IPS-11a (cell line): ENCODE measurements around the gene PSEN2.

ENCODE experiments used
- H3K4me3 ChIP-seq: one replicate; pipeline ENCODE4 v1.5.1; 2013; ENCODE audit warnings: low read depth, low read length, control low read depth

The PSEN2 gene

GRCh38 chr1:226884966-226885820, 14.8 kb downstream of the PSEN2 start:
- H3K4me3 ChIP-seq = no peak overlapping the region

GRCh38 chr1:226886122-226886901, 15.9 kb downstream of the PSEN2 start:
- H3K4me3 ChIP-seq = no peak overlapping the region

GRCh38 chr1:226887006-226887405, 16.6 kb downstream of the PSEN2 start:
- H3K4me3 ChIP-seq = no peak overlapping the region

- no peak overlapping the region for H3K4me3 ChIP-seq
These were observed 17.6 kb downstream of the PSEN2 start for GRCh38 chr1:226888021-226888420.

GRCh38 chr1:226888816-226889215, 18.4 kb downstream of the PSEN2 start:
- H3K4me3 ChIP-seq = no peak overlapping the region

GRCh38 chr1:226889616-226890330, 19.4 kb downstream of the PSEN2 start:
- H3K4me3 ChIP-seq = no peak overlapping the region

GRCh38 chr1:226890331-226891108, 20.1 kb downstream of the PSEN2 start:
- H3K4me3 ChIP-seq = no peak overlapping the region

GRCh38 chr1:226891346-226891745, 20.9 kb downstream of the PSEN2 start:
- H3K4me3 ChIP-seq = no peak overlapping the region

GRCh38 chr1:226891846-226892523, 21.6 kb downstream of the PSEN2 start:
- H3K4me3 ChIP-seq = no peak overlapping the region

- H3K4me3 ChIP-seq = no peak overlapping the region
These were observed 22.1 kb downstream of the PSEN2 start for GRCh38 chr1:226892524-226892875.

- H3K4me3 ChIP-seq = no peak overlapping the region
These were observed 23.5 kb downstream of the PSEN2 start for GRCh38 chr1:226893936-226894335.

GRCh38 chr1:226894826-226895225, 24.4 kb downstream of the PSEN2 start:
- no peak overlapping the region for H3K4me3 ChIP-seq

- no peak overlapping the region for H3K4me3 ChIP-seq
These were observed 25.2 kb downstream of the PSEN2 start for GRCh38 chr1:226895644-226896043.

- H3K4me3 ChIP-seq = no peak overlapping the region
These were observed 27.8 kb downstream of the PSEN2 start for GRCh38 chr1:226898246-226898645.

- no peak overlapping the region for H3K4me3 ChIP-seq
These were observed 31.0 kb downstream of the PSEN2 start for GRCh38 chr1:226901421-226901820.

- H3K4me3 ChIP-seq = no peak overlapping the region
These were observed 32.2 kb downstream of the PSEN2 start for GRCh38 chr1:226902601-226903000.

- H3K4me3 ChIP-seq = no peak overlapping the region
These were observed 33.7 kb downstream of the PSEN2 start for GRCh38 chr1:226903819-226904716.

GRCh38 chr1:226904772-226905171, 34.4 kb downstream of the PSEN2 start:
- H3K4me3 ChIP-seq = no peak overlapping the region

GRCh38 chr1:226908419-226908818, 38.0 kb downstream of the PSEN2 start:
- no peak overlapping the region for H3K4me3 ChIP-seq
